SKM-1 treated with dmso at 0.1 percent for 144 hours (cell line): ENCODE measurements around the gene PRR14L.
"Not testable (repeated sequence)": the region's sequence is repeated elsewhere in the genome, so short reads cannot be mapped to it uniquely, and the experiment has no call there.

Experiments used
- DNase-seq: peaks from one replicate; lab custom pipeline; 2025; ENCODE audit not compliant: unreplicated experiment; lab: John Stamatoyannopoulos, UW

Gene PRR14L

GRCh38 chr22:31749636-31750364, at the start of gene PRR14L:
Gene PRR14L (minus strand): TSS chr22:31750132. CDS start chr22:31738860, 11,272 bp downstream.
- DNase-seq: peak; percentile 98

- DNase-seq: not testable (repeated sequence)
Measured at GRCh38 chr22:31799358-31799757, 49.4 kb upstream of the PRR14L start.

GRCh38 chr22:31790240-31790639, 40.3 kb upstream of the PRR14L start:
- no peak for DNase-seq

- no peak for DNase-seq
Measured at GRCh38 chr22:31789803-31790202, 39.9 kb upstream of the PRR14L start.

- no peak for DNase-seq
Measured at GRCh38 chr22:31776231-31776630, 26.3 kb upstream of the PRR14L start.

GRCh38 chr22:31773416-31773815, 23.5 kb upstream of the PRR14L start:
- DNase-seq: no peak

- no peak for DNase-seq
Measured at GRCh38 chr22:31768422-31769059, 18.6 kb upstream of the PRR14L start.

GRCh38 chr22:31764785-31765184, 14.9 kb upstream of the PRR14L start:
- no peak for DNase-seq

GRCh38 chr22:31758860-31759259, 8.9 kb upstream of the PRR14L start:
- DNase-seq: not testable (repeated sequence)

- DNase-seq: no peak
Measured at GRCh38 chr22:31757265-31757664, 7.3 kb upstream of the PRR14L start.

GRCh38 chr22:31754813-31755212, 4.9 kb upstream of the PRR14L start:
- DNase-seq: no peak

GRCh38 chr22:31753634-31754501, 3.9 kb upstream of the PRR14L start, which contains the start of gene DEPDC5:
Gene DEPDC5 (plus strand): TSS chr22:31754019. CDS start chr22:31754922, 903 bp downstream.
- DNase-seq: peak; percentile 90

- DNase-seq: no peak
Measured at GRCh38 chr22:31753005-31753633, 3.2 kb upstream of the PRR14L start.

- no peak for DNase-seq
Measured at GRCh38 chr22:31752096-31752847, 2.3 kb upstream of the PRR14L start.

GRCh38 chr22:31750365-31751284, 693 bp upstream of the PRR14L start:
- DNase-seq: no peak

GRCh38 chr22:31748490-31748889, 1.4 kb downstream of the PRR14L start:
- DNase-seq: no peak

GRCh38 chr22:31747441-31747840, 2.5 kb downstream of the PRR14L start:
- no peak for DNase-seq

GRCh38 chr22:31743871-31744270, 6.1 kb downstream of the PRR14L start:
- no peak for DNase-seq

GRCh38 chr22:31742682-31743081, 7.2 kb downstream of the PRR14L start:
- DNase-seq: no peak
